ENCODE data around the gene PDGFB. TPM values are rescaled to one million over a fixed set of nuclear protein-coding genes. Genes with fewer than 3 reads are reported as not detected.

Gene PDGFB
- total RNA-seq, 1 experiment from 2014 or later, result 78.0 TPM

- intact Hi-C loops (cut with micrococcal nuclease; ENCODE audit: unreplicated experiment) (no loop called here), in situ Hi-C loops (cut with HindIII; ENCODE audit: low pct_unique_long_range_greater_than_20kb, low sequenced_read_pairs) (no loop called here)
- peaks cover 3% of the 10 kb centered on the region; the same call in 1 of the 2 replicates for H3K9me3 ChIP-seq (ENCODE audit: control insufficient read depth, insufficient read depth, low read depth, low read length)
- H3K27ac ChIP-seq (ENCODE audit: low read length), result no peak overlapping the region
- no peaks in the 10 kb centered on the region for H3K36me3 ChIP-seq (ENCODE audit: control insufficient read depth, insufficient read depth, low read length)
- POLR2A ChIA-PET, result no interaction called here
- H3K4me1 ChIP-seq (ENCODE audit: control insufficient read depth, insufficient read depth, low read length), result peaks cover 1% of the 10 kb centered on the region
- BruUV-seq (replicated peaks), result no TSS peak
- CTCF ChIA-PET, result no interaction called here
- no peak for TF ChIP-seq SIN3A (IDR thresholded peaks at IDR 0.05; ENCODE audit: borderline replicate concordance, insufficient read depth, low read depth, low read length)
- TF ChIP-seq, protein P1, sequence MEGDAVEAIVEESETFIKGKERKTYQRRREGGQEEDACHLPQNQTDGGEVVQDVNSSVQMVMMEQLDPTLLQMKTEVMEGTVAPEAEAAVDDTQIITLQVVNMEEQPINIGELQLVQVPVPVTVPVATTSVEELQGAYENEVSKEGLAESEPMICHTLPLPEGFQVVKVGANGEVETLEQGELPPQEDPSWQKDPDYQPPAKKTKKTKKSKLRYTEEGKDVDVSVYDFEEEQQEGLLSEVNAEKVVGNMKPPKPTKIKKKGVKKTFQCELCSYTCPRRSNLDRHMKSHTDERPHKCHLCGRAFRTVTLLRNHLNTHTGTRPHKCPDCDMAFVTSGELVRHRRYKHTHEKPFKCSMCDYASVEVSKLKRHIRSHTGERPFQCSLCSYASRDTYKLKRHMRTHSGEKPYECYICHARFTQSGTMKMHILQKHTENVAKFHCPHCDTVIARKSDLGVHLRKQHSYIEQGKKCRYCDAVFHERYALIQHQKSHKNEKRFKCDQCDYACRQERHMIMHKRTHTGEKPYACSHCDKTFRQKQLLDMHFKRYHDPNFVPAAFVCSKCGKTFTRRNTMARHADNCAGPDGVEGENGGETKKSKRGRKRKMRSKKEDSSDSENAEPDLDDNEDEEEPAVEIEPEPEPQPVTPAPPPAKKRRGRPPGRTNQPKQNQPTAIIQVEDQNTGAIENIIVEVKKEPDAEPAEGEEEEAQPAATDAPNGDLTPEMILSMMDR (IDR thresholded peaks at IDR 0.05), result no peak
- TF ChIP-seq REST (IDR thresholded peaks at IDR 0.05; ENCODE audit: insufficient read depth in 1 of 2, low read depth in 2 of 2, low read length in 1 of 2), result no peak
- DNase-seq (ENCODE audit: low read depth, low spot score) (no peak), ATAC-seq (no peak)
- H3K4me3 ChIP-seq (ENCODE audit: low read depth in 2 of 2, low read length in 2 of 2), result no peak overlapping the region
- H3K27me3 ChIP-seq (ENCODE audit: control insufficient read depth, insufficient read depth, low read length), result no peaks in the 10 kb centered on the region
Observed at GRCh38 chr22:39197578-39197977, 47.2 kb downstream of the PDGFB start.

DNA sequence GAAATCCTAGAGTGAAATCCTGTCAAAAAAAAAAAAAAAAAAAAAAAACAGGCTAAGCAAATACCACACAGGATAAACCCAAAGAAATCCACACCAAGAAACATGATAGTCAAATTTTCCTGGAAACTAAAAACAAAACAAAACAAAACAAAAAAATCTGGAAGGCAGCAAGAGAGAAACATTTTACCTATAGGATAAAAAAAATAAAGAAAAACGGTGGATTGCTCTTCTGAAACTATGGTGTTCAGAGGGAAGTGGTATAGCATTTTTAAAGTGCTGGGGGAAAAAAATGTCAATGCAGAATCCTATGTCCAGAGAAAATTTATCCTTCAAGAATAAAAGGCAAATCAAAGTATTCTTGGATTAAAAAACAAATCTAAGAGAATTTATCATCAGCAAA lies 50.7 kb downstream of the PDGFB start:
- H3K27me3 ChIP-seq (ENCODE audit: control insufficient read depth, insufficient read depth, low read length), result no peaks in the 10 kb centered on the region
- no peak for TF ChIP-seq REST (IDR thresholded peaks at IDR 0.05; ENCODE audit: insufficient read depth in 1 of 2, low read depth in 2 of 2, low read length in 1 of 2)
- TF ChIP-seq, protein P1 (IDR thresholded peaks at IDR 0.05), result no peak
- no peak for TF ChIP-seq SIN3A (IDR thresholded peaks at IDR 0.05; ENCODE audit: borderline replicate concordance, insufficient read depth, low read depth, low read length)
- TF ChIP-seq TCF7L2 (IDR thresholded peaks at IDR 0.05; ENCODE audit: low read depth, low read length), result no peak
- TF ChIP-seq POLR2AphosphoS5 (IDR thresholded peaks at IDR 0.05; ENCODE audit: low read depth, low read length), result no peak
- no peaks in the 10 kb centered on the region for H3K36me3 ChIP-seq (ENCODE audit: control insufficient read depth, insufficient read depth, low read length)
- DNase-seq (ENCODE audit: low read depth, low spot score) (no peak), ATAC-seq (no peak)
- no TSS peak for BruUV-seq (replicated peaks)
- no peak overlapping the region for H3K27ac ChIP-seq (ENCODE audit: low read length)
- H3K4me1 ChIP-seq (ENCODE audit: control insufficient read depth, insufficient read depth, low read length), result no peaks in the 10 kb centered on the region
- in situ Hi-C loops (cut with HindIII; ENCODE audit: low pct_unique_long_range_greater_than_20kb, low sequenced_read_pairs), result no loop called here
- CTCF ChIA-PET, result no interaction called here
- no peak overlapping the region for H3K4me3 ChIP-seq (ENCODE audit: low read depth in 2 of 2, low read length in 2 of 2)
- H3K9me3 ChIP-seq (ENCODE audit: control insufficient read depth, insufficient read depth, low read depth, low read length), result no peaks in the 10 kb centered on the region
- intact Hi-C loops (cut with micrococcal nuclease; ENCODE audit: unreplicated experiment), result no loop called here
- POLR2A ChIA-PET, result no interaction called here
